GM12872 (cell line): Measurements from ENCODE around the gene CIB2.

Experiments used
- CTCF ChIP-seq: IDR thresholded peaks from 3 replicates; pipeline ENCODE4 v1.5.1; 2011; ENCODE audit warnings: low read depth, mild to moderate bottlenecking, low read length, moderate library complexity; ENCODE audit not compliant: insufficient read depth

The CIB2 gene

GRCh38 chr15:78131295-78132061 is at the start of gene CIB2:
CIB2 (minus strand) TSS chr15:78131445; CDS start chr15:78131215, 230 bp downstream.
- peak; percentile 73 for TF ChIP-seq CTCF

- TF ChIP-seq CTCF, result no peak
These were observed 48.7 kb upstream of the CIB2 start for GRCh38 chr15:78179906-78180305.

- no peak for TF ChIP-seq CTCF
These were observed 48.1 kb upstream of the CIB2 start for GRCh38 chr15:78179286-78179840.

DNA sequence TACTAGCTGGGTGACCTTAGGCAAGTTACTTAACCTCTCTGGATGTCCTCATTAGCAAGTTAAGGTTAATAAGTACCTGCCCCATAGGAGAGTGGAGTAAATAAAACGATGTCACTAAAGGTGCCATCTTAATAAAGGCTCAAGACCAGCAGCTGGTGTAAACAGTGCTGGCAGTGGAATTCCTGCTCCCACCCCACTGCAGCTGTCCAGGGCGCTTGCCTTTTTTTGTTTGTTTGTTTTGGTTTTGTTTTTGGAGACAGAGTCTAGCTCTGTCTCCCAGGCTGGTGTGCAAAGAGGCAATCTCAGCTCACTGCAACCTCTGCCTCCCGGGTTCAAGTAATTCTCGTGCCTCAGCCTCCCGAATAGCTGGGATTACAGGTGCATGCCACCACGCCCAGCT is 46.8 kb upstream of the CIB2 start:
- no peak for TF ChIP-seq CTCF

- peak; percentile 86 for TF ChIP-seq CTCF
These were observed 46.2 kb upstream of the CIB2 start for GRCh38 chr15:78177447-78177873.

GRCh38 chr15:78175330-78175729 is 44.1 kb upstream of the CIB2 start:
- no peak for TF ChIP-seq CTCF

DNA sequence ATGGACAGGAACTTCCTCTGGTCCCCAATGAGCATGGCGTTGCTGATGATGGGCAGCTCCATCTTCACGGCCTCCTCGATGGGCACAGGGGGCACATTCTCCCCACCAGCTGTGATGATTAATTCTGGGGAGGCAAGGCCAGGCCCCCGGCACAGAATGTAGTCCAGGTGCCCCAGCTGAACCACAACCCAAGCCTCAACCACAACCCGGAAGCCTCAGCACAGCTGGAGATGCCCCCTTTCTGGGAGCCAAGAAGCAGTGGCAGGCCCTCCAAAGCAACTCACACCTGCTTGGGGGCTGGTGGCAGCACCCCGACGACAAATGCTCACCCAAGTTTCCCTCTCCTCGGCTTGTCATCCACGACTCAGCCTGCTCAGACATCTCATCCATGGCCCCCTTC is 43.2 kb upstream of the CIB2 start:
- TF ChIP-seq CTCF, result no peak
